Activated CD8-positive, alpha-beta memory T cell treated with anti-CD3 and anti-CD28 coated beads, Interleukin-2, amount 50 U/mL, for 1 hour (primary cell): ENCODE data around the gene ANTXR2.

Experiments
- DNase-seq: peaks from one replicate; pipeline ENCODE4 v3.0.0-alpha.2; 2020; ENCODE audit errors: extremely low read depth

ANTXR2 gene

GRCh38 chr4:80069837-80070731 lies 2.9 kb downstream of the ANTXR2 start:
- DNase-seq, result no peak

GRCh38 chr4:80069108-80069836 lies 3.8 kb downstream of the ANTXR2 start:
- no peak for DNase-seq

- no peak for DNase-seq
Measured at GRCh38 chr4:80065601-80066000, 7.4 kb downstream of the ANTXR2 start.

GRCh38 chr4:80062527-80062926 lies 10.5 kb downstream of the ANTXR2 start:
- DNase-seq, result no peak

GRCh38 chr4:80060804-80061203 lies 12.2 kb downstream of the ANTXR2 start:
- no peak for DNase-seq

- peak; percentile 26 for DNase-seq
Measured at GRCh38 chr4:80058740-80059139, 14.3 kb downstream of the ANTXR2 start.

- no peak for DNase-seq
Measured at GRCh38 chr4:80054375-80054774, 18.7 kb downstream of the ANTXR2 start.

GRCh38 chr4:80053140-80053910 lies 19.7 kb downstream of the ANTXR2 start:
- no peak for DNase-seq

GRCh38 chr4:80049813-80050534 lies 23.1 kb downstream of the ANTXR2 start:
- DNase-seq, result no peak

GRCh38 chr4:80049402-80049801 lies 23.6 kb downstream of the ANTXR2 start:
- no peak for DNase-seq

- DNase-seq, result no peak
Measured at GRCh38 chr4:80045786-80046185, 27.2 kb downstream of the ANTXR2 start.

GRCh38 chr4:80043541-80043940 lies 29.5 kb downstream of the ANTXR2 start:
- no peak for DNase-seq

- no peak for DNase-seq
Measured at GRCh38 chr4:80042821-80043220, 30.2 kb downstream of the ANTXR2 start.

GRCh38 chr4:80037864-80038263 lies 35.2 kb downstream of the ANTXR2 start:
- no peak for DNase-seq

GRCh38 chr4:80036949-80037685 lies 35.9 kb downstream of the ANTXR2 start:
- DNase-seq, result no peak

- DNase-seq, result no peak
Measured at GRCh38 chr4:80036306-80036705, 36.7 kb downstream of the ANTXR2 start.

GRCh38 chr4:80035336-80035735 lies 37.7 kb downstream of the ANTXR2 start:
- DNase-seq, result no peak

- no peak for DNase-seq
Measured at GRCh38 chr4:80033581-80033980, 39.4 kb downstream of the ANTXR2 start.

- no peak for DNase-seq
Measured at GRCh38 chr4:80029364-80029763, 43.7 kb downstream of the ANTXR2 start.

GRCh38 chr4:80027611-80028010 lies 45.4 kb downstream of the ANTXR2 start:
- no peak for DNase-seq

- no peak for DNase-seq
Measured at GRCh38 chr4:80026100-80026499, 46.9 kb downstream of the ANTXR2 start.
